Muscle layer of duodenum (tissue), 2 donors: ENCODE results near the gene SLC6A8.
"Not testable (repeated sequence)": the region's sequence is repeated elsewhere in the genome, so short reads cannot be mapped to it uniquely, and the experiment has no call there.

Experiments
- H3K27ac ChIP-seq: one replicate; pipeline ENCODE4 v1.7.0; 2013; ENCODE audit warnings: mild to moderate bottlenecking, low read length
- H3K27me3 ChIP-seq: one replicate; pipeline ENCODE4 v1.7.0; 2013; ENCODE audit warnings: low read depth, mild to moderate bottlenecking, control low read depth, low read length
- H3K36me3 ChIP-seq, 2 donors: one replicate each; pipeline ENCODE4 v1.7.0; 2013; ENCODE audit warnings: low read length in 2 of 2, control low read depth in 1 of 2, mild to moderate bottlenecking in 1 of 2; ENCODE audit not compliant: insufficient read depth in 2 of 2, control insufficient read depth in 1 of 2
- H3K4me1 ChIP-seq, 2 donors: one replicate each; pipeline ENCODE4 v1.7.0; 2013; ENCODE audit warnings: low read length in 2 of 2, mild to moderate bottlenecking in 2 of 2, control low read depth in 1 of 2, moderate library complexity in 1 of 2; ENCODE audit not compliant: insufficient read depth in 2 of 2, control insufficient read depth in 1 of 2
- H3K4me3 ChIP-seq, 2 donors: one replicate each; pipeline ENCODE4 v1.7.0; 2013; ENCODE audit warnings: low read length in 2 of 2, low read depth in 1 of 2, mild to moderate bottlenecking in 1 of 2
- H3K9me3 ChIP-seq, 2 donors: one replicate each; pipeline ENCODE4 v1.7.0; 2013; ENCODE audit warnings: low read length in 2 of 2, control low read depth in 1 of 2, mild to moderate bottlenecking in 1 of 2; ENCODE audit not compliant: control insufficient read depth in 1 of 2
- donor health status: healthy.

Gene SLC6A8

GRCh38 chrX:153681175-153681574 is 6.6 kb upstream of the SLC6A8 start:
- Histone ChIP-seq H3K4me1 (no peaks in the 10 kb centered on the region), H3K27me3 (no peaks in the 10 kb centered on the region), H3K27ac (no peak overlapping the region), H3K9me3 (no peaks in the 10 kb centered on the region), H3K4me3 (no peak overlapping the region), H3K36me3 (no peaks in the 10 kb centered on the region)

- not testable (repeated sequence) for H3K4me3 ChIP-seq, H3K27ac ChIP-seq, H3K27me3 ChIP-seq, H3K9me3 ChIP-seq, H3K36me3 ChIP-seq, H3K4me1 ChIP-seq
Observed at GRCh38 chrX:153683486-153683885, 4.2 kb upstream of the SLC6A8 start.

GRCh38 chrX:153684467-153685155 is 3.1 kb upstream of the SLC6A8 start:
- H3K27ac ChIP-seq, result no peak overlapping the region
- H3K4me3 ChIP-seq, result no peak overlapping the region
- no peaks in the 10 kb centered on the region for H3K27me3 ChIP-seq
- no peaks in the 10 kb centered on the region for H3K4me1 ChIP-seq
- H3K36me3 ChIP-seq, result no peaks in the 10 kb centered on the region
- H3K9me3 ChIP-seq, result no peaks in the 10 kb centered on the region

DNA sequence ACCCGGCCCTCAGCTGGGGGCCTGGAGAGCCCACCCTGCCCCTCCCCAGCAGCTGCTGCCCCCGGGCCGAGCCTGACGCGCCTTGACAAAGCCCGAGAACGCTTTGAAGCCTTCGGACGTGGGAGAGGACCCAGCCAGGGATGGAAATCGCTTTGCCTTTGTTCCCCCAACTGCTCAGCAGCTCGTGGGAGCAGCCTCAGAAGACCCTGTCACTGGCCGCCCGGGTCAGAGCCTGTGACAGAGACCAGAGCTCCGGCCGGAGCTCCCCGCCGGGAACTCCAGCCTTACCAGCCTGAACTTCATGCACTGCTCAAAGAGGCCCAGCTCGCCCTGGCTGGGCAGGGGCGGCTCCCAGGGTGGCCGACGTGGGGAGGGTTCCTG is 2.6 kb upstream of the SLC6A8 start:
- no peaks in the 10 kb centered on the region for H3K9me3 ChIP-seq
- no peak overlapping the region for H3K27ac ChIP-seq
- H3K27me3 ChIP-seq, result no peaks in the 10 kb centered on the region
- H3K4me1 ChIP-seq, result no peaks in the 10 kb centered on the region
- no peak overlapping the region for H3K4me3 ChIP-seq
- H3K36me3 ChIP-seq, result no peaks in the 10 kb centered on the region

DNA sequence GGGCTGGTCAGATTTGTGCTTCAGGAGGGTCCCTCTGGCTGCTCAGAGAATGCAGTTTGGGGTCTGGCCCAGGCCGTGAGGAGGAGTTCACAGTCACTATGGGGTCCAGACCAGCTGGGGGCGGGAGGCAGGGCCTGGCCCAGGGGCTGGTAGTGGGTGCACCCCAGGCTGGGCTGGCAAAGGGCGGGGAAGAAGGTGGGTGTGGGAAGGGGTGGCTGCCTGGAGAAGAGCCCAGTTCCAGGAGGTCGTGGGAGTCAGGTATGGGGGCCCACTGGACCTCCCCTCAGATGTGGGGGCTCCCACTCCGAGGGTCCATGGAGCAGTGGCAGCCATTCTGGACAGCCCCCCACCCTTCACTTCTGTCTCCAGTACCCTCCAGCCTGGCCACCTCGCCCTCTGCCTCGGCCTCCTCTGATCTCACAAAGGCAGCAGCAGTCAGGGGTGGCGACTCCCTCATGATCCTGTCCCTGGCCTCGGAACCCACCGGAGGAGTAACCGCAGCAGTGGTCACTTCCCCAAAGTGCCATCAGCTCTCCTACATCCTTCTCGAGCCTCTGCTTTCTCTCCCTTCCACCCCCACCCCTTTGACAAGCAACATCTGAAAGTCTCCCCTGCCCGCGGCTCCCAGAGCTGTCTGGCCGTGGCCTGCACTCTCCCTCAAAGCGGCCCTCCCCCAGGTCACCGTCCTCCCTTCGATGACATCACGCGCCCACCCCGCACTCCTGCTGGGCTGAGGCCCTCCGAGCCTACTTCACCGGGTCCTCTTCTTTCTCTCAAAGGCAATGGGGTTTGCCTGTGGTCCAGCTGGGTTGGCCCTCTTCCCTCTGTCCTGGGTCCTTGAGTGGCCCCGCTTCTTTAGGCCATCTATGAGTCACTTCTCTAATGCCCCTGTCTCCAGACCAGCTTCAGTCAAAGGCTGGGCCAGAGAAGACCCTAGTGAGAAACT is 1.7 kb upstream of the SLC6A8 start:
- Histone ChIP-seq H3K4me1 (no peaks in the 10 kb centered on the region), H3K27ac (no peak overlapping the region), H3K9me3 (no peaks in the 10 kb centered on the region), H3K4me3 (no peak overlapping the region), H3K36me3 (no peaks in the 10 kb centered on the region), H3K27me3 (no peaks in the 10 kb centered on the region)

DNA sequence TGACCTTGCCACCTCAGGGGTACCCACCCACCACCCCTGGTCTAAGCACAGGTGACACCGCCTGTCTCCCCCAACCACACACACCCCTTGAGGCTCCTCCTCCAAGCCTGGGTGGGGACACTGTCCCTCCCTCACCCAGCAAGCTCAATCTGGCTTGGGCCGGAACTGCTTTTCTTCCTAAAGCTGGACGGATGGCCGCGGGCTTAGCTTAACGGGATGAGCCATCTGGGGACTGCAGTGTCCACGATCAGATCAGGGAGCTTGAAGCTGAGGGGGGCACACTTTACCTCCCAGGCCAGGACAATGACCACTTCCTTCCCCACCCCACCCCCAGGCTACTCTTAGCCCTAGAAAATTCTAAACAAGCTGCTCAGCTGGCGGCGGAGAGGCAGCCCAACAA is 1.0 kb upstream of the SLC6A8 start:
- Histone ChIP-seq H3K4me3 (no peak overlapping the region), H3K36me3 (no peaks in the 10 kb centered on the region), H3K4me1 (no peaks in the 10 kb centered on the region), H3K9me3 (no peaks in the 10 kb centered on the region), H3K27me3 (no peaks in the 10 kb centered on the region), H3K27ac (no peak overlapping the region)

DNA sequence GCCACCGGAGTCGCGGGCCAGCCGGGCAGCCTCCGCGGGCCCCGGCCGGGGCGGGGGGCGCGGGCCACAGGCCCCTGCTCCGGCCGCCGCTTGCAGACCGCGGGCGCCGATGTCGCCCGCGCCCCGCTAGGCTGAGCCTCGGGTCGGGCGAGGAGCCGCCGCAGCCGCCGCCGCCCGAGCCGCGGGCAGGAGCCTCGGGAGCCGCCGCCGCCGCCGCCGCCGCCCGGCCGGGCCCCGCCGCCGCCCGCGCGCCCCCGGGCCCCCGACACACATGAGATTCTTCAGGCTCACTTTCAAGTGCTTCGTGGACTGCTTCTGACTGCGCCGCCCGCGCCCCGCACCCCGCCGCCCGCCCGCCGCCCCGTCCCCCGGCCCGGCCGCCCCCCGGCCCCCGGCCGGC is 345 bp downstream of the SLC6A8 start:
- Histone ChIP-seq H3K9me3 (no peaks in the 10 kb centered on the region), H3K27ac (no peak overlapping the region), H3K36me3 (no peaks in the 10 kb centered on the region), H3K4me3 (no peak overlapping the region), H3K4me1 (no peaks in the 10 kb centered on the region), H3K27me3 (no peaks in the 10 kb centered on the region)

GRCh38 chrX:153688506-153688905 is 780 bp downstream of the SLC6A8 start:
- no peak overlapping the region for H3K4me3 ChIP-seq
- no peak overlapping the region for H3K27ac ChIP-seq
- no peaks in the 10 kb centered on the region for H3K4me1 ChIP-seq
- H3K27me3 ChIP-seq, result no peaks in the 10 kb centered on the region
- no peaks in the 10 kb centered on the region for H3K9me3 ChIP-seq
- H3K36me3 ChIP-seq, result no peaks in the 10 kb centered on the region

- no peaks in the 10 kb centered on the region for H3K9me3 ChIP-seq
- H3K27me3 ChIP-seq, result no peaks in the 10 kb centered on the region
- no peak overlapping the region for H3K27ac ChIP-seq
- peak overlapping the region in 1 of 2 donors; percentile 38 for H3K4me3 ChIP-seq
- no peaks in the 10 kb centered on the region for H3K36me3 ChIP-seq
- no peaks in the 10 kb centered on the region for H3K4me1 ChIP-seq
Observed at GRCh38 chrX:153688911-153689590, 1.3 kb downstream of the SLC6A8 start.

- peak overlapping the region in 1 of 2 donors; percentile 38 for H3K4me3 ChIP-seq
- no peaks in the 10 kb centered on the region for H3K4me1 ChIP-seq
- H3K27ac ChIP-seq, result no peak overlapping the region
- no peaks in the 10 kb centered on the region for H3K27me3 ChIP-seq
- no peaks in the 10 kb centered on the region for H3K9me3 ChIP-seq
- H3K36me3 ChIP-seq, result no peaks in the 10 kb centered on the region
Observed at GRCh38 chrX:153689654-153690465, 2.1 kb downstream of the SLC6A8 start.

- Histone ChIP-seq H3K27me3 (no peaks in the 10 kb centered on the region), H3K4me3 (no peak overlapping the region), H3K4me1 (no peaks in the 10 kb centered on the region), H3K27ac (no peak overlapping the region), H3K36me3 (no peaks in the 10 kb centered on the region), H3K9me3 (no peaks in the 10 kb centered on the region)
Observed at GRCh38 chrX:153690466-153690865, 2.7 kb downstream of the SLC6A8 start.
